HepG2 (cell line): Measurements from ENCODE around the gene HIPK2. TPM values are rescaled to one million over a fixed set of nuclear protein-coding genes. Genes with fewer than 3 reads are reported as not detected.

Source experiments
- ARID2 ChIP-seq: sonication (generic); formaldehyde crosslinking; IDR thresholded peaks from 2 replicates; pipeline ENCODE4 v1.8.1; 2022; ENCODE audit warnings: mild to moderate bottlenecking, missing genetic modification reagents, borderline replicate concordance
- ASH2L ChIP-seq: fragments of 300-600, 200-600 bp; sonication (generic); IDR thresholded peaks from 2 replicates; pipeline ENCODE4 v1.7.0; 2017; ENCODE audit warnings: low read depth, mild to moderate bottlenecking, moderate library complexity, mixed read lengths, low read length; ENCODE audit not compliant: insufficient read length
- BRCA1 ChIP-seq: sonication (generic); formaldehyde crosslinking; IDR thresholded peaks from 2 replicates; pipeline ENCODE4 v1.4.0; 2020; ENCODE audit warnings: missing genetic modification reagents
- CBX5 ChIP-seq: sonication (generic); formaldehyde crosslinking; IDR thresholded peaks from 2 replicates; pipeline ENCODE4 v1.4.0; 2020; ENCODE audit warnings: missing genetic modification reagents, borderline replicate concordance
- DR1 ChIP-seq: sonication (generic); formaldehyde crosslinking; IDR thresholded peaks from 2 replicates; pipeline ENCODE4 v1.8.0; 2021; ENCODE audit warnings: mild to moderate bottlenecking, missing genetic modification reagents, inconsistent platforms
- EED ChIP-seq: sonication (generic); formaldehyde crosslinking; IDR thresholded peaks from 2 replicates; pipeline ENCODE4 v1.5.0; 2020; ENCODE audit warnings: mild to moderate bottlenecking, missing genetic modification reagents
- FOSL2 ChIP-seq: sonication (generic); formaldehyde crosslinking; IDR thresholded peaks from 2 replicates; pipeline ENCODE4 v1.4.0; 2020; ENCODE audit warnings: missing genetic modification reagents
- MED13 ChIP-seq: sonication (generic); formaldehyde crosslinking; IDR thresholded peaks from 2 replicates; pipeline ENCODE4 v1.5.0; 2020; ENCODE audit warnings: missing genetic modification reagents
- MED8 ChIP-seq: sonication (generic); formaldehyde crosslinking; IDR thresholded peaks from 2 replicates; pipeline ENCODE4 v1.8.1; 2023; ENCODE audit warnings: mild to moderate bottlenecking, missing genetic modification reagents; ENCODE audit not compliant: insufficient replicate concordance
- PHF5A ChIP-seq: IDR thresholded peaks from one replicate; pipeline ENCODE4 v1.6.1; 2018; ENCODE audit warnings: low read depth, missing genetic modification reagents; ENCODE audit not compliant: unreplicated experiment
- PPARG ChIP-seq: conservative IDR thresholded peaks from 2 replicates; pipeline ENCODE4 v1.6.1; 2016; ENCODE audit warnings: missing biosample characterization, missing genetic modification reagents
- SIX1 ChIP-seq: sonication (generic); formaldehyde crosslinking; IDR thresholded peaks from 2 replicates; pipeline ENCODE4 v1.4.0; 2020; ENCODE audit warnings: missing genetic modification reagents, borderline replicate concordance
- SMAD9 ChIP-seq: sonication (generic); formaldehyde crosslinking; IDR thresholded peaks from 2 replicates; pipeline ENCODE4 v1.5.1; 2020; ENCODE audit warnings: mild to moderate bottlenecking, missing genetic modification reagents
- ZNF280B ChIP-seq: sonication (generic); formaldehyde crosslinking; IDR thresholded peaks from 2 replicates; pipeline ENCODE4 v1.5.0; 2020; ENCODE audit warnings: missing genetic modification reagents, mild to moderate bottlenecking, borderline replicate concordance
- ZNF543 ChIP-seq: sonication (generic); formaldehyde crosslinking; IDR thresholded peaks from 2 replicates; pipeline ENCODE4 v1.4.0; 2020; ENCODE audit warnings: mild to moderate bottlenecking, missing genetic modification reagents
- ZNF619 ChIP-seq: sonication (generic); formaldehyde crosslinking; IDR thresholded peaks from 2 replicates; pipeline ENCODE4 v1.4.0; 2020; ENCODE audit warnings: mild to moderate bottlenecking, missing genetic modification reagents
- ZNF839 ChIP-seq: sonication (generic); formaldehyde crosslinking; IDR thresholded peaks from 2 replicates; pipeline ENCODE4 v1.4.0; 2020; ENCODE audit warnings: missing genetic modification reagents, mild to moderate bottlenecking, borderline replicate concordance
- polyA plus RNA-seq, 8 experiments: library from polyadenylated mRNA; depleted of rRNA in 3 of 8; stranded (reverse) in 7 of 8; unstranded in 1 of 8; fragments of >200 nt; fragmentation: Illumina TruSeq in 4 of 8; extraction: Trizol in 4 of 8; gene quantifications; 2 replicates each; pipeline versions ENCODE4 v1.2.1 to v1.2.3, GENCODE V29; 2011 to 2016; ENCODE audit warnings: low read depth in 4 of 8, missing spikeins in 1 of 8, mixed read lengths in 1 of 8; ENCODE audit not compliant: insufficient read depth in 1 of 8
- total RNA-seq, 5 experiments: library from RNA; depleted of rRNA; stranded (reverse); fragments of >200 nt; fragmentation: Illumina TruSeq; extraction: Trizol; gene quantifications; 2 replicates each; pipeline ENCODE4 v1.2.3, GENCODE V29; 2016; ENCODE audit warnings: low read depth in 1 of 5
- TF ChIP-seq, protein P1 (sequence below): sonication (generic); formaldehyde crosslinking; IDR thresholded peaks from 2 replicates; pipeline ENCODE4 v1.4.0; 2020; ENCODE audit warnings: missing genetic modification reagents
- TF ChIP-seq, protein P2 (sequence below): sonication (generic); formaldehyde crosslinking; IDR thresholded peaks from 2 replicates; pipeline ENCODE4 v1.8.0; 2022; ENCODE audit warnings: missing genetic modification reagents, mild to moderate bottlenecking, inconsistent platforms, borderline replicate concordance
- TF ChIP-seq, protein P3 (sequence below): sonication (generic); formaldehyde crosslinking; IDR thresholded peaks from 2 replicates; pipeline ENCODE4 v1.4.0; 2020; ENCODE audit warnings: mild to moderate bottlenecking, missing genetic modification reagents, borderline replicate concordance
- TF ChIP-seq, protein P4 (sequence below): sonication (generic); formaldehyde crosslinking; IDR thresholded peaks from 2 replicates; pipeline ENCODE4 v1.4.0; 2020; ENCODE audit warnings: missing genetic modification reagents; ENCODE audit errors: not compliant biosample characterization

HIPK2 gene
- total and polyA plus RNA-seq, 2 of the 13 experiments (the other 11 are each of a cell fraction or from before 2014, with no cell fraction given): 14.4 to 20.2 TPM

GRCh38 chr7:139675127-139676125, 102.4 kb downstream of the HIPK2 start (continued):
- peak; percentile 59 for TF ChIP-seq PHF5A (CRISPR knock-in tag)
- no peak for TF ChIP-seq ZNF619 (CRISPR knock-in tag)
- no peak for TF ChIP-seq BRCA1 (CRISPR knock-in tag)
- peak; percentile 76 for TF ChIP-seq ASH2L
- peak; percentile 76; the same call in 1 of the 2 replicates for TF ChIP-seq SIX1 (CRISPR knock-in tag)
- no peak for TF ChIP-seq ARID2
- TF ChIP-seq CBX5 (CRISPR knock-in tag): peak; percentile 49; the same call in 1 of the 2 replicates
- TF ChIP-seq MED13: peak; percentile 45; the same call in 1 of the 2 replicates
- TF ChIP-seq, protein P1, sequence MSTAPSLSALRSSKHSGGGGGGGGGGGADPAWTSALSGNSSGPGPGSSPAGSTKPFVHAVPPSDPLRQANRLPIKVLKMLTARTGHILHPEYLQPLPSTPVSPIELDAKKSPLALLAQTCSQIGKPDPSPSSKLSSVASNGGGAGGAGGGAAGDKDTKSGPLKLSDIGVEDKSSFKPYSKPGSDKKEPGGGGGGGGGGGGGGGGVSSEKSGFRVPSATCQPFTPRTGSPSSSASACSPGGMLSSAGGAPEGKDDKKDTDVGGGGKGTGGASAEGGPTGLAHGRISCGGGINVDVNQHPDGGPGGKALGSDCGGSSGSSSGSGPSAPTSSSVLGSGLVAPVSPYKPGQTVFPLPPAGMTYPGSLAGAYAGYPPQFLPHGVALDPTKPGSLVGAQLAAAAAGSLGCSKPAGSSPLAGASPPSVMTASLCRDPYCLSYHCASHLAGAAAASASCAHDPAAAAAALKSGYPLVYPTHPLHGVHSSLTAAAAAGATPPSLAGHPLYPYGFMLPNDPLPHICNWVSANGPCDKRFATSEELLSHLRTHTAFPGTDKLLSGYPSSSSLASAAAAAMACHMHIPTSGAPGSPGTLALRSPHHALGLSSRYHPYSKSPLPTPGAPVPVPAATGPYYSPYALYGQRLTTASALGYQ (CRISPR knock-in tag): peak; percentile 86
- TF ChIP-seq MED8: peak; percentile 91
- TF ChIP-seq, protein P2, sequence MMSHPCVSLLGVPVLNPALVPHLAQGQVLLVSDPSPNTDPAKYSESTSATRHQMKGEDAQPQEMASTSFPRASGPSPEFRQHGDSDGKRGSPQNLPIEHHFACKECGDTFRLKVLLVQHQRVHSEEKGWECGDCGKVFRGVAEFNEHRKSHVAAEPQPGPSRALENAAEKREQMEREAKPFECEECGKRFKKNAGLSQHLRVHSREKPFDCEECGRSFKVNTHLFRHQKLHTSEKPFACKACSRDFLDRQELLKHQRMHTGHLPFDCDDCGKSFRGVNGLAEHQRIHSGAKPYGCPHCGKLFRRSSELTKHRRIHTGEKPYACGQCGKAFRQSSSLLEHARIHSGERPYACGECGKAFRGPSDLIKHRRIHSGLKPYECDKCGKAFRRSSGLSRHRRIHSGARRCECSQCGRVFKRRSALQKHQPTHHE: no peak
- TF ChIP-seq, protein P3, sequence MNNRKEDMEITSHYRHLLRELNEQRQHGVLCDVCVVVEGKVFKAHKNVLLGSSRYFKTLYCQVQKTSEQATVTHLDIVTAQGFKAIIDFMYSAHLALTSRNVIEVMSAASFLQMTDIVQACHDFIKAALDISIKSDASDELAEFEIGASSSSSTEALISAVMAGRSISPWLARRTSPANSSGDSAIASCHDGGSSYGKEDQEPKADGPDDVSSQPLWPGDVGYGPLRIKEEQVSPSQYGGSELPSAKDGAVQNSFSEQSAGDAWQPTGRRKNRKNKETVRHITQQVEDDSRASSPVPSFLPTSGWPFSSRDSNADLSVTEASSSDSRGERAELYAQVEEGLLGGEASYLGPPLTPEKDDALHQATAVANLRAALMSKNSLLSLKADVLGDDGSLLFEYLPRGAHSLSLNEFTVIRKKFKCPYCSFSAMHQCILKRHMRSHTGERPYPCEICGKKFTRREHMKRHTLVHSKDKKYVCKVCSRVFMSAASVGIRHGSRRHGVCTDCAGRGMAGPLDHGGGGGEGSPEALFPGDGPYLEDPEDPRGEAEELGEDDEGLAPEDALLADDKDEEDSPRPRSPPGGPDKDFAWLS (CRISPR knock-in tag): no peak
- no peak for TF ChIP-seq SMAD9 (CRISPR knock-in tag)
- TF ChIP-seq, protein P4, sequence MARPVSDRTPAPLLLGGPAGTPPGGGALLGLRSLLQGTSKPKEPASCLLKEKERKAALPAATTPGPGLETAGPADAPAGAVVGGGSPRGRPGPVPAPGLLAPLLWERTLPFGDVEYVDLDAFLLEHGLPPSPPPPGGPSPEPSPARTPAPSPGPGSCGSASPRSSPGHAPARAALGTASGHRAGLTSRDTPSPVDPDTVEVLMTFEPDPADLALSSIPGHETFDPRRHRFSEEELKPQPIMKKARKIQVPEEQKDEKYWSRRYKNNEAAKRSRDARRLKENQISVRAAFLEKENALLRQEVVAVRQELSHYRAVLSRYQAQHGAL (CRISPR knock-in tag): peak; percentile 46
- no peak for TF ChIP-seq ZNF280B (CRISPR knock-in tag)
- peak; percentile 82 for TF ChIP-seq PPARG (CRISPR knock-in tag)
- TF ChIP-seq EED (CRISPR knock-in tag): no peak
- no peak for TF ChIP-seq ZNF543 (CRISPR knock-in tag)
- peak; percentile 90 for TF ChIP-seq FOSL2 (CRISPR knock-in tag)
- no peak for TF ChIP-seq DR1 (CRISPR knock-in tag)
- no peak for TF ChIP-seq ZNF839 (CRISPR knock-in tag)
